K562 (cell line): ENCODE data around the gene ARFGAP1. TPM values are rescaled to one million over a fixed set of nuclear protein-coding genes. Genes with fewer than 3 reads are reported as not detected.

Experiments used
- ATAC-seq: fragments of 200-7000 bp; cut with Tn5 transposase; 3 replicates; pipeline ENCODE4 v1.9.1; 2020; ENCODE audit warnings: moderate library complexity
- BruUV-seq: library from RNA; stranded (reverse); fragments of 400-500 nt; replicated peaks from 2 replicates; lab custom pipeline; 2021; lab: Mats Ljungman, UMichigan
- CTCF ChIA-PET: fragments of 300-600 bp; formaldehyde crosslinking; extraction: SDS; loops from one replicate; lab custom pipeline; 2021; ENCODE audit warnings: low intra/inter-chr PET ratio; lab: Yijun Ruan, JAX
- POLR2A ChIA-PET: fragments of 300-600, 350-650 bp; sonication (Branson Sonifier 250); formaldehyde crosslinking; extraction: SDS; loops from one replicate; lab custom pipeline; 2021; ENCODE audit warnings: antibody characterized with exemption, inconsistent platforms; lab: Yijun Ruan, JAX
- DNase-seq, 4 experiments: peaks; one replicate each; pipeline versions ENCODE4 v3.0.0 to v3.0.0-alpha.2; 2011 to 2018; ENCODE audit warnings: low spot score in 3 of 4, mixed read lengths in 3 of 4; ENCODE audit errors: extremely low read depth in 1 of 4
- FAIRE-seq: peaks from 2 replicates; lab custom pipeline; 2011; peaks lifted over from hg19 to GRCh38; lab: Jason Lieb, UNC
- H2AFZ ChIP-seq: 2 replicates; pipeline ENCODE4 v1.6.0; 2011; ENCODE audit warnings: low read depth, low read length, control low read depth, inconsistent platforms
- H3K27ac ChIP-seq: fragments of 200-600 bp; 3 replicates; pipeline ENCODE4 v1.8.0; 2011; ENCODE audit warnings: low read depth, mild to moderate bottlenecking, control low read depth, inconsistent platforms, low read length, moderate library complexity, mixed read lengths; ENCODE audit errors: extremely low read depth
- H3K27me3 ChIP-seq, 2 experiments: fragments of 300-600 bp in 1 of 2; 2 replicates in 1 of 2; 3 replicates in 1 of 2; pipeline versions ENCODE4 v1.6.0 to v1.8.0; 2011; ENCODE audit warnings: inconsistent platforms in 2 of 2, low read length in 2 of 2, mild to moderate bottlenecking in 1 of 2, mixed read lengths in 1 of 2, moderate library complexity in 1 of 2; ENCODE audit not compliant: control insufficient read depth in 2 of 2, insufficient read depth in 2 of 2
- H3K36me3 ChIP-seq: fragments of 300-600 bp; 3 replicates; pipeline ENCODE4 v1.8.0; 2011; ENCODE audit warnings: mild to moderate bottlenecking, low read length, inconsistent platforms; ENCODE audit not compliant: control insufficient read depth, insufficient read depth
- H3K4me1 ChIP-seq, 2 experiments: fragments of 200-600 bp in 1 of 2; replicated peaks in 1 of 2; 2 replicates in 1 of 2; 3 replicates in 1 of 2; pipeline versions ENCODE4 v1.5.1 to v1.8.0; 2011; ENCODE audit warnings: inconsistent platforms in 2 of 2, low read length in 2 of 2, mild to moderate bottlenecking in 1 of 2, mixed read lengths in 1 of 2, moderate library complexity in 1 of 2; ENCODE audit not compliant: control insufficient read depth in 2 of 2, insufficient read depth in 2 of 2
- H3K4me2 ChIP-seq: 2 replicates; pipeline ENCODE4 v1.6.1; 2011; ENCODE audit warnings: low read length, control low read depth, inconsistent platforms, mixed read lengths; ENCODE audit not compliant: insufficient read depth
- H3K4me3 ChIP-seq: fragments of 200-600 bp; sonication (generic), shearing (Covaris generic); 2 replicates; pipeline ENCODE4 v1.5.1; 2016; ENCODE audit warnings: control low read depth, inconsistent platforms
- H3K79me2 ChIP-seq: fragments of 200-600 bp; 3 replicates; pipeline ENCODE4 v1.8.0; 2011; ENCODE audit warnings: low read length, inconsistent platforms; ENCODE audit not compliant: control insufficient read depth, insufficient read depth
- H3K9ac ChIP-seq, 2 experiments: 2 replicates each; pipeline versions ENCODE4 v1.6.0 to v1.6.1; 2011; ENCODE audit warnings: low read depth in 2 of 2, low read length in 2 of 2, control low read depth in 1 of 2, inconsistent platforms in 1 of 2, mild to moderate bottlenecking in 1 of 2, mixed read lengths in 1 of 2; ENCODE audit not compliant: insufficient read depth in 1 of 2
- H3K9me1 ChIP-seq: one replicate; pipeline ENCODE4 v1.6.0; 2011; ENCODE audit warnings: inconsistent platforms, mild to moderate bottlenecking, low read length, moderate library complexity; ENCODE audit not compliant: control insufficient read depth, insufficient read depth
- H3K9me3 ChIP-seq: replicated peaks from 2 replicates; pipeline ENCODE4 v1.5.1; 2011; ENCODE audit warnings: low read depth, low read length, inconsistent platforms; ENCODE audit not compliant: control insufficient read depth, insufficient read depth
- H4K20me1 ChIP-seq: replicated peaks from 2 replicates; pipeline ENCODE4 v1.6.1; 2011; ENCODE audit warnings: low read length, inconsistent platforms, mixed read lengths; ENCODE audit not compliant: control insufficient read depth, insufficient read depth
- GATA2 ChIP-seq: sonication (generic); formaldehyde crosslinking; IDR thresholded peaks from 2 replicates; pipeline ENCODE4 v1.4.0; 2020; ENCODE audit warnings: mild to moderate bottlenecking, missing genetic modification reagents
- RBFOX2 ChIP-seq: fragments of 200-400 bp; formaldehyde crosslinking; IDR thresholded peaks from 2 replicates; pipeline ENCODE4 v1.6.1; 2017; ENCODE audit warnings: low read depth, mild to moderate bottlenecking, low read length, moderate library complexity
- ZBTB33 ChIP-seq: sonication (generic); formaldehyde crosslinking; IDR thresholded peaks from 2 replicates; pipeline ENCODE4 v1.8.1; 2023; ENCODE audit warnings: mild to moderate bottlenecking, missing genetic modification reagents
- ZNF655 ChIP-seq: fragments of 250-450 bp; sonication (Bioruptor Pico); IDR thresholded peaks from 2 replicates; pipeline ENCODE4 v1.5.0; 2021
- ZSCAN29 ChIP-seq: fragments of 450-650 bp; IDR thresholded peaks from 2 replicates; pipeline ENCODE4 v1.6.1; 2017
- WGBS: fragments of 100-300 bp; shearing (Covaris generic); methylation state at CpG from one replicate; pipeline ENCODE4 v1.1.6; 2016; ENCODE audit warnings: low coverage, mixed read lengths; ENCODE audit not compliant: insufficient coverage; ENCODE audit errors: missing lambda C conversion rate; 5-methylcytosine and 5-hydroxymethylcytosine counted together
- in situ Hi-C: fragments of 300-500 bp; cut with MboI; formaldehyde crosslinking; loops from 4 replicates; pipeline ENCODE4 v1.15.0; 2018; ENCODE audit warnings: inconsistent platforms, mixed read lengths
- intact Hi-C: fragments of 100-400 bp; cut with micrococcal nuclease; formaldehyde crosslinking; loops from 2 replicates; pipeline ENCODE4 v1.14.2; 2022
- polyA plus RNA-seq, 8 experiments: library from polyadenylated mRNA; depleted of rRNA in 4 of 8; stranded (reverse) in 5 of 8; unstranded in 3 of 8; fragments of >200 nt; fragmentation: Nextera tagmentation in 2 of 8; fragmentation: Illumina TruSeq in 1 of 8; extraction: Ambion mirVana in 2 of 8; extraction: Trizol in 1 of 8; gene quantifications; 2 replicates each; pipeline versions ENCODE4 v1.2.1 to v1.2.3, GENCODE V29; 2011 to 2014; ENCODE audit warnings: inconsistent platforms in 1 of 8, missing spikeins in 1 of 8
- total RNA-seq, 7 experiments: library from RNA; depleted of rRNA in 6 of 7; stranded (reverse); fragments of >200 nt in 6 of 7; fragmentation: Illumina TruSeq in 2 of 7; extraction: Trizol in 2 of 7; gene quantifications; 2 replicates each; pipeline versions ENCODE4 v1.2.1 to v1.2.3, GENCODE V29; 2011 to 2021; ENCODE audit warnings: low replicate concordance in 1 of 7

Gene ARFGAP1
- total and polyA plus RNA-seq, 9 of the 15 experiments (the other 6 are each of a cell fraction or from before 2014, with no cell fraction given) = 0.53 to 102 (median 33.5) TPM

GRCh38 chr20:63280929-63281545 lies 8.4 kb downstream of the ARFGAP1 start (continued):
- TF ChIP-seq ZSCAN29 (no peak), GATA2 (no peak)

GRCh38 chr20:63281742-63282665 lies 9.4 kb downstream of the ARFGAP1 start:
- in situ Hi-C loops = no loop called here
- H2AFZ ChIP-seq = no peak overlapping the region
- CTCF ChIA-PET = no interaction called here

More at GRCh38 chr20:63281742-63282665, 9.4 kb downstream of the ARFGAP1 start:
- DNase-seq = no peak
- Histone ChIP-seq H3K4me2 (no peak overlapping the region), H3K9me3 (no peaks in the 10 kb centered on the region), H3K27me3 (no peaks in the 10 kb centered on the region), H4K20me1 (no peaks in the 10 kb centered on the region; the same call in 1 of the 2 replicates), H3K27ac (no peak overlapping the region), H3K9me1 (peaks cover 3% of the 10 kb centered on the region), H3K79me2 (0 out of 3 replicates have a peak, but pooled peaks cover under 1% of the 10 kb centered on the region), H3K4me3 (no peak overlapping the region), H3K4me1 (peaks cover 0 to 29% of the 10 kb centered on the region in 2 experiments; a peak in 2 of 5 replicates), H3K9ac (no peak overlapping the region), H3K36me3 (peaks cover 82% of the 10 kb centered on the region; the same call in 2 of the 3 replicates)
- POLR2A ChIA-PET = interaction anchor here (0.6 to 5.2 kb wide), 7 partner anchors 9 to 523 kb away, joined by 3 to 28 read pairs (median 4); partner anchors contain the start of genes ARFGAP1 and COL20A1
- 95% methylated on average over 26 of the region's 38 CpGs for WGBS
- FAIRE-seq = no peak
- ATAC-seq = no peak
- TF ChIP-seq ZBTB33 (peak; percentile 61; the same call in 1 of the 2 replicates), ZNF655 (CRISPR knock-in tag) (no peak), RBFOX2 (peak; percentile 57)
- intact Hi-C loops = no loop called here
- no TSS peak for BruUV-seq
